ENCODE data around the gene KAZN. TPM values are rescaled to one million over a fixed set of nuclear protein-coding genes. Genes with fewer than 3 reads are reported as not detected.

The KAZN gene
- total RNA-seq, 2 donors from 2014 or later, result 9.8 to 12.2 TPM

DNA sequence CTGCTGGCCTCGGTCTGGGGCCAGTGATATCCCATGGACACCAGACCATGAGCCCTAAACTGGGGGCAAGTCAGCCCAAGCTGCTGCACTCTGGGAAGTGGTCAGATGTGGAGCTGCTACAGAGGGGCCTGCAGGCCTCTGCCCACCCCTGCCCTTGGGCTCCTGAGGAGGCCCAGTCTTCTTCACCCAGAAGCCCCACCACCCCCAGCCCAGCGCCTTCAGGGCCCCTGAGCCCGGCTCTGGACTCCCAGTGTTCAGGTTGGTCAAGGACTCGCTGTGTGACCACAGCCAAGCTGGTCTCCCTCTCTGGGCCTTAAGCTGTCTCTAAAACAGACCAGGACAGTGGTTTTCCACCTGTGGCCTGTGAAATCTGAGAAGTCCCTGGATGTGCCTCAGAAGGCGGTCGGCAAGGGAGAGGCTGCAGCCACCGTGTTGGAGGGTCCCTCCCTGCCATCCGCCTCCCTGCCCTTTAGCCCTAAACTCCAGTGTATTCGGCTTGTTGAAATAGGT lies 475.4 kb downstream of the KAZN start:
- intact Hi-C loops (cut with DNase I), result no loop called here
- no peak overlapping the region for H3K9ac ChIP-seq (ENCODE audit: low read depth in 2 of 2, low read length in 2 of 2)
- no peaks in the 10 kb centered on the region for H3K4me1 ChIP-seq
- DNase-seq, result no peak
- H3K4me3 ChIP-seq, result no peak overlapping the region
- TF ChIP-seq, protein P1, sequence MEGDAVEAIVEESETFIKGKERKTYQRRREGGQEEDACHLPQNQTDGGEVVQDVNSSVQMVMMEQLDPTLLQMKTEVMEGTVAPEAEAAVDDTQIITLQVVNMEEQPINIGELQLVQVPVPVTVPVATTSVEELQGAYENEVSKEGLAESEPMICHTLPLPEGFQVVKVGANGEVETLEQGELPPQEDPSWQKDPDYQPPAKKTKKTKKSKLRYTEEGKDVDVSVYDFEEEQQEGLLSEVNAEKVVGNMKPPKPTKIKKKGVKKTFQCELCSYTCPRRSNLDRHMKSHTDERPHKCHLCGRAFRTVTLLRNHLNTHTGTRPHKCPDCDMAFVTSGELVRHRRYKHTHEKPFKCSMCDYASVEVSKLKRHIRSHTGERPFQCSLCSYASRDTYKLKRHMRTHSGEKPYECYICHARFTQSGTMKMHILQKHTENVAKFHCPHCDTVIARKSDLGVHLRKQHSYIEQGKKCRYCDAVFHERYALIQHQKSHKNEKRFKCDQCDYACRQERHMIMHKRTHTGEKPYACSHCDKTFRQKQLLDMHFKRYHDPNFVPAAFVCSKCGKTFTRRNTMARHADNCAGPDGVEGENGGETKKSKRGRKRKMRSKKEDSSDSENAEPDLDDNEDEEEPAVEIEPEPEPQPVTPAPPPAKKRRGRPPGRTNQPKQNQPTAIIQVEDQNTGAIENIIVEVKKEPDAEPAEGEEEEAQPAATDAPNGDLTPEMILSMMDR (IDR thresholded peaks at IDR 0.05), result no peak
- no peaks in the 10 kb centered on the region for H3K27me3 ChIP-seq
- no peak overlapping the region for H3K27ac ChIP-seq
- no peaks in the 10 kb centered on the region for H3K9me3 ChIP-seq
- H3K36me3 ChIP-seq, result no peaks in the 10 kb centered on the region

DNA sequence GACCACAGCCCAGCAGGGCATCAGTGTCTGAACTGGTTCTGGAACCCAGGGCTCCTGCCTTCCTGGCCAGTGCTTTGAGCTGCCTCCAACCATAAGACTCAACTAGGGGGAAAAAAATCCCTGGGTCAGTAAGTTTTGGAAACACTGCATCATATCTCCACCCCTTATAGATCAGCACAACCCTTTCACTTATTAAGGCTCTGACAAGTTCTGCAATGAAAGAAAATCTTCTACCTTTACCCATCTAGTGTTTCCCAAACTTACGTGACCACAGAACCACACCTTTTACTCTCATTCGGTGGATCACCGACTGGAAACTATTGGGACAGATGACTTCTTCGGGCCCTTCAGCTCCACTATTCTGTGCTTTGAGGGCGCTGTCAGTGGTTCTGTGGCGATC lies 476.7 kb downstream of the KAZN start:
- H3K27ac ChIP-seq, result no peak overlapping the region
- H3K27me3 ChIP-seq, result no peaks in the 10 kb centered on the region
- H3K4me1 ChIP-seq, result no peaks in the 10 kb centered on the region

DNA sequence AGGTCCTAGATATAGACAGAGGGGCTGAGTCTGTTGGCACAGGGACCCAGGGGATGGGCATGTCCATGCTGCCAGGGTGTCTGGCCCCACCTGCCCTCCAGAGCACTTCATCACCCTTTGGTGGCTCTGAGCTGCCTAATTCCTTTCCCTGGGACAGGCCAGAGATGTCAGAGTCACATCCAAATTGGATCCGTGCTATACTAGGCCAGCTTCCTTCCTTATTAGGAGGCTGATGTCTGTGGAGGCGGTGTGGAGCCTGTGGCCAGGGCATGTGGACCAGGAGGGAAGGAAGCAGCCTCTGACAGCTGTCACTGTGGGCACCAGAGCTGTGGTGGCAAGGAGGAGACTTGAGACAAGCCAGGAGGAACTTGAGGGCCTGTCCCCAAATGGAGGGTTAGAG lies 477.3 kb downstream of the KAZN start:
- no peaks in the 10 kb centered on the region for H3K9me3 ChIP-seq
- intact Hi-C loops (cut with DNase I), result no loop called here
- H3K36me3 ChIP-seq, result no peaks in the 10 kb centered on the region
- H3K27ac ChIP-seq, result no peak overlapping the region
- DNase-seq, result no peak
- H3K9ac ChIP-seq (ENCODE audit: low read depth in 2 of 2, low read length in 2 of 2), result no peak overlapping the region
- no peak overlapping the region for H3K4me3 ChIP-seq
- no peaks in the 10 kb centered on the region for H3K27me3 ChIP-seq
- TF ChIP-seq, protein P1 (IDR thresholded peaks at IDR 0.05), result no peak
- H3K4me1 ChIP-seq, result no peaks in the 10 kb centered on the region

More for the DNA sequence above, 476.7 kb downstream of the KAZN start:
- no peak overlapping the region for H3K9ac ChIP-seq (ENCODE audit: low read depth in 2 of 2, low read length in 2 of 2)
- TF ChIP-seq, protein P1 (IDR thresholded peaks at IDR 0.05), result no peak
- no peaks in the 10 kb centered on the region for H3K9me3 ChIP-seq
- DNase-seq, result no peak
- intact Hi-C loops (cut with DNase I), result no loop called here
- no peak overlapping the region for H3K4me3 ChIP-seq
- H3K36me3 ChIP-seq, result no peaks in the 10 kb centered on the region

- DNase-seq, result no peak
- TF ChIP-seq, protein P1 (IDR thresholded peaks at IDR 0.05), result no peak
- no peaks in the 10 kb centered on the region for H3K27me3 ChIP-seq
- no peaks in the 10 kb centered on the region for H3K9me3 ChIP-seq
- H3K27ac ChIP-seq, result no peak overlapping the region
- no peaks in the 10 kb centered on the region for H3K36me3 ChIP-seq
- H3K9ac ChIP-seq (ENCODE audit: low read depth in 2 of 2, low read length in 2 of 2), result no peak overlapping the region
- no peaks in the 10 kb centered on the region for H3K4me1 ChIP-seq
- intact Hi-C loops (cut with DNase I), result no loop called here
- H3K4me3 ChIP-seq, result no peak overlapping the region
Observed at GRCh38 chr1:15076807-15077206, 478.3 kb downstream of the KAZN start.

GRCh38 chr1:15077384-15077783 lies 478.9 kb downstream of the KAZN start:
- H3K27ac ChIP-seq, result no peak overlapping the region
- intact Hi-C loops (cut with DNase I), result no loop called here
- H3K4me1 ChIP-seq, result no peaks in the 10 kb centered on the region
- no peaks in the 10 kb centered on the region for H3K27me3 ChIP-seq
- no peak overlapping the region for H3K4me3 ChIP-seq
- no peaks in the 10 kb centered on the region for H3K36me3 ChIP-seq
- no peaks in the 10 kb centered on the region for H3K9me3 ChIP-seq
- DNase-seq, result no peak
- H3K9ac ChIP-seq (ENCODE audit: low read depth in 2 of 2, low read length in 2 of 2), result no peak overlapping the region
- TF ChIP-seq, protein P1 (IDR thresholded peaks at IDR 0.05), result no peak

Measured in colonic mucosa (tissue), 4 donors.